Large intestine (tissue), 3 donors: Measurements from ENCODE around the gene DAGLB. TPM values are rescaled to one million over a fixed set of nuclear protein-coding genes. Genes with fewer than 3 reads are reported as not detected.
"Not testable (repeated sequence)": the region's sequence is repeated elsewhere in the genome, so short reads cannot be mapped to it uniquely, and the experiment has no call there.

Experiments
- DNase-seq, 2 donors: peaks; one replicate each; pipeline versions ENCODE4 v3.0.0 to v3.0.0-alpha.2; 2013
- H3K27ac ChIP-seq: one replicate; pipeline ENCODE4 v1.5.1; 2013; ENCODE audit warnings: low read length
- H3K27me3 ChIP-seq: 2 replicates; pipeline ENCODE4 v1.6.1; 2013; ENCODE audit warnings: low read length; ENCODE audit not compliant: control insufficient read depth, insufficient read depth
- H3K36me3 ChIP-seq: 2 replicates; pipeline ENCODE4 v1.6.1; 2013; ENCODE audit warnings: low read length; ENCODE audit not compliant: control insufficient read depth, insufficient read depth
- H3K4me1 ChIP-seq: one replicate; pipeline ENCODE4 v1.6.1; 2013; ENCODE audit warnings: low read length; ENCODE audit not compliant: control insufficient read depth, insufficient read depth
- H3K4me3 ChIP-seq: one replicate; pipeline ENCODE4 v1.5.1; 2013; ENCODE audit warnings: low read length
- H3K9me3 ChIP-seq: one replicate; pipeline ENCODE4 v1.6.1; 2013; ENCODE audit warnings: mild to moderate bottlenecking, low read depth, low read length, moderate library complexity; ENCODE audit not compliant: control insufficient read depth
- WGBS: methylation state at CpG from one replicate; pipeline ENCODE4 v1.1.5; 2013; ENCODE audit warnings: low lambda C conversion rate; ENCODE audit not compliant: insufficient coverage; 5-methylcytosine and 5-hydroxymethylcytosine counted together
- polyA plus RNA-seq: library from polyadenylated mRNA; unstranded; fragments of 120-200 nt; gene quantifications from one replicate; pipeline ENCODE4 v1.2.1, GENCODE V29; 2013

The DAGLB gene
- polyA plus RNA-seq, 1 donor = 15.3 TPM

DNA sequence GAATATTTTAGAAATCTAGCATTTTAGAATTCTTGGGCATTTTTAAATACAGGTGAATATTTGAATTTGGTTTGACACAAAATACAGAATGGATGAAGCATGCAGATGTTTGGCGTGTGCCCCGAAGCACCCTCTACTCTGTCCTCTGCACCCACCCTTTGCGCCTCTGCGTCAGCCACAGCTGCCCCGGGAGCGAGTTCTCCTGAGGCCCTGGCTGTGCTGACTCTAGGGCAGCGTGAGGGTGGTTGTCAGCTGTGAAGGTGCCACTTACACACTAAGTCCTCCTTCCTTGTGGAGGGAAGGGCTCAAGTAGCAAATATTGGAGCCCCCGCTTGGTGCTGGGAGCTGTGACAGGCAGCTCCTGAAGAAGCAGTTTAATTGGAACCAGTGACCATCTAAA lies 48.4 kb downstream of the DAGLB start:
- whole genome bisulfite sequencing = no CpG with 5 or more reads among the region's 8 CpGs
- H3K9me3 ChIP-seq = no peaks in the 10 kb centered on the region
- peaks cover 56% of the 10 kb centered on the region for H3K36me3 ChIP-seq
- no peaks in the 10 kb centered on the region for H3K27me3 ChIP-seq
- DNase-seq = no peak
- H3K4me3 ChIP-seq = no peak overlapping the region
- no peak overlapping the region for H3K27ac ChIP-seq
- peaks cover 10% of the 10 kb centered on the region for H3K4me1 ChIP-seq

DNA sequence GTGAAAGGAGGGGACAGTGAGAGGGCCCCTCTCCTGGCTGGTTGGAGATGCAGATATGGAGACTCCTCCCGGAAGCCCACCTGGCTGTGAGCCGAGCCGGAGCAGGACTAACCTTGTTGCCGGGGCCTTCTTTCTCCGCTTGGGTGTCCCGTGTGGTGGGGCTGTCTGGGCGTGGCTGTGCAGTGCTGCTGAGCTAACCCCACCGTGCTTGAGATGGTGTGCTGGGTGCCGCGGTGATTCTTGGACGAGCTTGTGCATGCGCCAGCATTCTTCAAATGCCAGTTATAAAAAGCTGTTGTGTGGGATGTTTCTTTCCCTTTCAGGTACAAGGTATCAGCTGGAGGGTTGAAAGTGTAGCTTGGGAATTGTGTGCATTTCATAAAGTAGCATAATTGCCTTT lies 48.8 kb downstream of the DAGLB start:
- Histone ChIP-seq H3K4me3 (no peak overlapping the region), H3K27ac (no peak overlapping the region), H3K9me3 (no peaks in the 10 kb centered on the region), H3K27me3 (no peaks in the 10 kb centered on the region), H3K36me3 (peaks cover 56% of the 10 kb centered on the region), H3K4me1 (peaks cover 15% of the 10 kb centered on the region)
- no CpG with 5 or more reads among the region's 12 CpGs for WGBS
- no peak for DNase-seq

DNA sequence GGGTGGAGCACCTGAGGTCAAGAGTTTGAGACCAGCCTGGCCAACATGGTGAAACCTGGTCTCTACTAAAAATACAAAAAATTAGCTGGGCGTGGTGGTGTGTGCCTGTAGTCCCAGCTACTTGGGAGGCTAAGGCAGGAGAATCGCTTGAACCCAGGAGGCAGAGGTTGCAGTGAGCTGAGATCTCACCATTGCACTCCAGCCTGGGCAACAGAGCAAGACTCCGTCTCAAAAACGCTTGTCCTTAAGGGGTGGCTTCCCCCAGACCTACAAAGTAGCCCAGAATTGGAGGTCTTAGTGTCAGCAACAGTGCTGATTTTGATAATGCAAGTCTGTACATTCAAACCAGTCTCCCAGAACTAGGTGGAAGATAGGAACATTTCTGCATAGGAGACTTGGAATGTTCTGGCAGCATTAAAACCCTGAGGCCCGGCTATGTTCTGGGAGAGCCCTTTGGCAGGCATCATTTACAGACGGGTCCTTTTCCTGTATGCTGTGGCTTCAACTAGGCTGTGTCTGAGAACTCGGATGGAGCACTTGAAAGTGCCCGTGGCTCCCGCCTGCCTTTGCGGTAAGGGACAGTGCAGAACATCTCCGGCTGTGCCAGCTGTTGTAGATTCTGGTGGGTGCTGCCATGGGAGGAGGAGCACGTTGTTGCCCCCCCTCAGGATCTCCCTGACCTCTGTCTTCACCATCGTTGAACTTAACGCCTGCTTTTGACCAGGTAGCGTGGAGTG lies 49.8 kb downstream of the DAGLB start:
- not testable (repeated sequence) for DNase-seq, H3K4me3 ChIP-seq, H3K27ac ChIP-seq, H3K9me3 ChIP-seq, H3K27me3 ChIP-seq
- Histone ChIP-seq H3K4me1 (peaks cover 22% of the 10 kb centered on the region), H3K36me3 (peaks cover 49% of the 10 kb centered on the region)
- WGBS = no CpG with 5 or more reads among the region's 15 CpGs

DNA sequence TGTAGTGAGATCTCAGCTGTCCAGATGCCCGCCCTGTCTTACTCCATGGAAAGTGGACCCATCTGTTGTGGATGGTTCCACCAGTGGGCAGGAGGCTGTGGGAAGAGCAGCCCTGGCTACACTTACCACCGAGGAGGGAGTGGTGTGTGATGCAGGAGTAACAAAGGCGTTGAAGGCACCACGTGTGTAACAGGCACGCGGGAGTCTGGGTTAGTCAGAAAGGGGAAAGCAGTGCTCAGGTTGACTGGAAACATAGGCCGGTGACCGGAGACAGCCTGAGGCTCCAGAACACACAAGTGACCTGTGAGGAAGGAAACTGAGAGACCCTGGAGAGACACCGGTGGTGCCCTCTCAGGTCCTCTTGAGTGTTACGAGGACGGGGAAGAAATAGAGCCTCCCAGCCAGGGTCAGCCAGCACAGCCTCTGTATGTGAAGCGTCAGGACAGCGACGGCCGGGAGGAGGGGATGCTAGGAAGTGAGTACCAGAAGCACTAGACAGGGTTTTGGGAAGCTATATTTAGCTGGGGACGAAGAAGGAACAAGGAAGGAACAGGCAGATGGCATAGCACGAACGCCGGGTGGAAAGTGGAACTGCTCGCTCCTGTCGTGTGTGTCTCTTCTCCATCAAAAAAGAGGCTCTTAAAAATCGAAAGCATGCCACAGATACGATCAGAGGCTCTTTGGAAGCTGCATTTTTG lies 51.7 kb downstream of the DAGLB start:
- no peak for DNase-seq
- Histone ChIP-seq H3K27ac (no peak overlapping the region), H3K4me1 (peaks cover 30% of the 10 kb centered on the region), H3K4me3 (no peak overlapping the region), H3K36me3 (peaks cover 46% of the 10 kb centered on the region), H3K27me3 (no peaks in the 10 kb centered on the region), H3K9me3 (no peaks in the 10 kb centered on the region)
- WGBS = 80% methylated on average over 2 of the region's 23 CpGs

DNA sequence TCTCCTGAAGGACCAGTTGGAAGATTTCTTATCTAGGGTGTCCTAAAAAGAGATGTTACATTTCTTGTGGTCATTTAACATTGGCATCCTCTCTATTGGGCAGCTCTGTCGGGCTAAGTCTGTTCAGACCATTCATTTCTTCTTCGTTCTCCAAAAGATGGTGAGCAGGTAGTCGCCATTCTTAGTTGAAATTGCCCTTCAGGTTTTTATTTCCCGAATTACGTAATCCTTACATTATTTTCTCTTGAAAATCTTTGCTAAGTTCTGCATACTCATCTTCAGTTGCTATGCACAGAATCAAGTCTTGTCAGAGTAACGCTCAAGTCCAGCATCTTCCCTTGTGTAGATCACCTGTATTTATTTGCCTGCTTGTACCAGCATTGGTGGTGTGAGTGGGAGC lies 53.6 kb downstream of the DAGLB start:
- no peaks in the 10 kb centered on the region for H3K27me3 ChIP-seq
- no peaks in the 10 kb centered on the region for H3K9me3 ChIP-seq
- H3K27ac ChIP-seq = peak overlapping the region; percentile 96
- DNase-seq = no peak
- peaks cover 36% of the 10 kb centered on the region for H3K36me3 ChIP-seq
- H3K4me3 ChIP-seq = no peak overlapping the region
- peaks cover 26% of the 10 kb centered on the region for H3K4me1 ChIP-seq
- 100% methylated on average over 2 of the region's 6 CpGs for WGBS

DNA sequence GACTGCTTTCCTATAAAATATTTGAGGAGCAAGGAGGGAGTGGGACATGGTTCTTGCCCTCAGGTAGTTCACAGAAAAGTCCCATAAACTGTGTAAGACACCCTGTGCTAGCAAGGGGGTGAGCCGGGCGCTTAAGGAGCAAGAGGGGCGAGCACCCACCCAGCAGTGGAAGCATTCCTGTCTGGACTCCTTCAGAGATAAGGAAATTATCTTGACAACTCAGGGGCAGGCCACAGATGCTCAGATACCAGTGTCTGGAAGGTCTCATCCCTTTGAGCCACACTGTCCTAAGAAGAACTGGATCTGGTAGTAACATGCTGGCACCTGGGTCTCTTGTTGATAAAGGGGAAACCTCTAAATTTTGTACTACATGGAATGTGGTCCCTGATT lies 54.1 kb downstream of the DAGLB start:
- no peaks in the 10 kb centered on the region for H3K27me3 ChIP-seq
- H3K36me3 ChIP-seq = peaks cover 36% of the 10 kb centered on the region
- H3K4me1 ChIP-seq = peaks cover 25% of the 10 kb centered on the region
- H3K4me3 ChIP-seq = no peak overlapping the region
- no peaks in the 10 kb centered on the region for H3K9me3 ChIP-seq
- peak overlapping the region; percentile 96 for H3K27ac ChIP-seq
- no CpG with 5 or more reads among the region's 3 CpGs for WGBS
- no peak for DNase-seq

DNA sequence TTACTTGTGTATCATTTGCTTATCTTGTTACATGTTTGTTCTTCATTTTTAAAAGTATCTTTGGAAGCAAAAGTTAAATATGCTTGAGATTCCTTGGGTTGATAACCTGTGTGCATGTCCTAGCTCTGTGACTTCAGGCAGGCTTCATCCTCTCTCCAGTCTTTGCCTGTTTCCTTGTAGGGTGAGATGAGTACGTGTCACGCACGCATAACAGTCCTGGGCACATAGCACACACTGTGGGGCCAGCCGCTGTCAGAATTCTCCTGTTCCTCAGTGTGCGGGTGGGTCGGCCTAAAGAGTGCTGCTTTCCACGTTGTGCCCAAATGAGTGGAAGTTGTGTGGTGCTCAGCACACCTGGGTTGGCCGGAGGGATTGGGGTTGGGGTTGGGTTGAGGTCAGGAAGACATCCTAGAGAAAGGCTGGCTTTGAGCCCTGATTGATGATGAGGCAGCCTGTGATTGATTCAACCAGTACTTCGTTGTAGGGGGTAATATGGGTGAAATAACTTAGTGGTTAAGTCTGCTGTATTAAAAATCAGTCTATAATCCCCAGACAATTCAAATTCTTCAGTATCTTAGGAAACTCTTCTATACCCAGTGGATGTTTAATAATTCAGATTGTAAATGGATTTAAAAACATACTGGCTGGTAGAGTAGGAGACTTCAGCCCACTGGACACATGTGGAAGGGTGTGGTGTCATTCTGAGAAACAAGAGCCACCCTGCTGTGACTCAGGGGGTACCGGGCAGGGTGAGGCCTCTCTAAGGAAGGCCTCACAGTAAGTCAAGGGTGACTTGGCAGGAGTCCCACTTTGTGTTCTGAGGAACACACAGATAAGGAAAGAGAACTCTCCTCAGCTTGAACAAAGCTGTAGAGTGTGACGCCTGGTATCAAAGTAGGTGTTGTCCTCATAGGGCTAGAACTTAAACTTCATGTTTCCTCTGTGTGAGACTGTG lies 54.8 kb downstream of the DAGLB start:
- peaks cover 38% of the 10 kb centered on the region for H3K36me3 ChIP-seq
- no CpG with 5 or more reads among the region's 11 CpGs for whole genome bisulfite sequencing
- no peak overlapping the region for H3K4me3 ChIP-seq
- peak overlapping the region; percentile 96 for H3K27ac ChIP-seq
- H3K27me3 ChIP-seq = no peaks in the 10 kb centered on the region
- peaks cover 25% of the 10 kb centered on the region for H3K4me1 ChIP-seq
- no peaks in the 10 kb centered on the region for H3K9me3 ChIP-seq
- DNase-seq = peak; percentile 97 to 99

DNA sequence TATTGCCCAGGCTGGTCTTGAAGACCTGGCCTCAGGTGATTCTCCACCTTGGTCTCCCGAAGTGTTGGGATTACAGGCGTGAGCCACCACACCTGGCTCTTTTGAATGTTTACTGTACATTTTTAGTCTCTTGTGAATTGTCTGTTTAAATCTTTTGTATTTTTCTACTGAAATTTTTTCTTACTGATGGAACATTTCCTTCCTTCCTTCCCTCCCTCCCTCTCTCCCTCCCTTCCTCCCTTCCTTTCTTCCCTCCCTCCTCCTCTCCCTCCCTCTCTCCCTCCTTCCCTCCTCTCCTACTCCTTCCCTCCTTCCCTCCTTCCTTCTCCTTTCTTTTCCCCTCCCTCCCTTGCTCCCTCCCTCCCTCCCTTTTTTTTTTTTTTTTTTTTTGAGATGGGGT lies 58.0 kb downstream of the DAGLB start:
- Histone ChIP-seq H3K27me3 (no peaks in the 10 kb centered on the region), H3K4me3 (no peak overlapping the region), H3K9me3 (no peaks in the 10 kb centered on the region), H3K36me3 (peaks cover 37% of the 10 kb centered on the region), H3K4me1 (peaks cover 39% of the 10 kb centered on the region), H3K27ac (no peak overlapping the region)
- WGBS = no CpG with 5 or more reads among the region's 2 CpGs
- DNase-seq = no peak

DNA sequence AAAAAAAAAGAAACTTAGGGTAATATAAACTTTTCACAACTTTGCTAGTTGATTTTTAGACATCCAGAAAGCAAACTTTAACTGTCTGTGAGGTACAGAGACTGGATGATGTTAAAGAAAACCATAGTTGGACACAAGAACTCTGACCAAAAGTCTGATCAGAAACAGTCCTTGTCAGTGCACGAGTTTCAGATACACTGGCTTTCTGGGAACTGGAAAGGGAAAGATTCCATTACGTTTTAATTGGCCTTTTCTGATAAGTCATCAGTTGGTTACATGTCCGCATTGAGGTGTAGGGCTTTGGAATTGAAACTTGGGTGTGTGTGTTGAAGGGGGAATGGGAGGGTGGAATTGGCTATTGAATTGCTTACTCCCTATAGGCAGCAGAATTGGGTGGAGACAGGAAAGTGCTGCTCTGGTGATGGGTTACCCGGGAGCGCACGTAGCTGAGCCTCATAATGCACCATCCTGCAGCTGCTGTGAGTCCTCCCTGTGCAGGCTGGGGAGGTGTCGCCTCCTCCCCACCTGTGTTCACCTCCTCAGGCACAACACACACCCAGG lies 59.9 kb downstream of the DAGLB start:
- H3K27me3 ChIP-seq = no peaks in the 10 kb centered on the region
- peaks cover 27% of the 10 kb centered on the region for H3K36me3 ChIP-seq
- H3K27ac ChIP-seq = no peak overlapping the region
- H3K9me3 ChIP-seq = no peaks in the 10 kb centered on the region
- no peak for DNase-seq
- no peak overlapping the region for H3K4me3 ChIP-seq
- H3K4me1 ChIP-seq = peaks cover 31% of the 10 kb centered on the region
- 60% methylated on average over 1 of the region's 7 CpGs for WGBS

DNA sequence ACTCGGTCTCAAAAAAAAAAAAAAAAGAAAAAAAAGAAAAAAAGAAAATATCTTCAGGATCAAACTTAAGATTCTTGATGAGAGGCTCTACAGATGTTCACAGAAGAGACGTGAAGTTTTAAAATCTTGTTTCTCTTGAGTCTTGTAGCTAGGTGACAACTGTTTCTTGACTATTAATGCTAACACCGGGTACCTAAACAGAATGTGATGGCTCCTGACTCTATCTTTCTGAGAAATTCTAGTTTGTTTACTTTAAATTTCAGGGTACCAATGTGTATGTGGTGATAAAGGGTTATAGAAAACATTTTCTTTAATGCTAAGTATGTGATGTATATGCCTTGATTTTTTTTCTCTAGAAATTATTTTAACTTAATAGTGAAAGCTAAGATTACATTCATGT lies 61.0 kb downstream of the DAGLB start:
- no peaks in the 10 kb centered on the region for H3K27me3 ChIP-seq
- H3K36me3 ChIP-seq = peaks cover 20% of the 10 kb centered on the region
- DNase-seq = no peak
- peaks cover 26% of the 10 kb centered on the region for H3K4me1 ChIP-seq
- H3K4me3 ChIP-seq = no peak overlapping the region
- no peaks in the 10 kb centered on the region for H3K9me3 ChIP-seq
- WGBS = 100% methylated on average over 1 of the region's 3 CpGs
- H3K27ac ChIP-seq = no peak overlapping the region
